Mononuclear cell (primary cell): ENCODE measurements around the gene FAM107B. TPM values are rescaled to one million over a fixed set of nuclear protein-coding genes. Genes with fewer than 3 reads are reported as not detected.
"Not testable (repeated sequence)": the region's sequence is repeated elsewhere in the genome, so short reads cannot be mapped to it uniquely, and the experiment has no call there.

Experiments
- H3K27me3 ChIP-seq: 2 replicates; pipeline ENCODE4 v1.6.0; 2011; ENCODE audit warnings: low read length, control low read depth; ENCODE audit not compliant: insufficient read depth
- H3K4me1 ChIP-seq: 2 replicates; pipeline ENCODE4 v1.5.1; 2011; ENCODE audit warnings: mild to moderate bottlenecking, low read length, control low read depth; ENCODE audit not compliant: insufficient read depth
- H3K4me3 ChIP-seq: 2 replicates; pipeline ENCODE4 v1.5.1; 2011; ENCODE audit warnings: mild to moderate bottlenecking, low read length, moderate library complexity
- H3K9me3 ChIP-seq: 2 replicates; pipeline ENCODE4 v1.5.1; 2011; ENCODE audit warnings: low read depth, mild to moderate bottlenecking, control low read depth, low read length
- total RNA-seq: library from RNA; depleted of rRNA; stranded (reverse); fragments of >200 nt; gene quantifications from one replicate; pipeline ENCODE4 v1.2.3, GENCODE V29; 2012

FAM107B gene
- total RNA-seq: 267 TPM

- no peak within 1 kb of the TSS for H3K4me3 ChIP-seq
- H3K9me3 ChIP-seq: no peaks in the 10 kb centered on the region
- H3K4me1 ChIP-seq: no peaks in the 10 kb centered on the region
- H3K27me3 ChIP-seq: no peaks in the 10 kb centered on the region
Measured at GRCh38 chr10:14774797-14775196, at the start of gene FAM107B. TSS of gene FAM107B (minus strand) at chr10:14774897. CDS start at chr10:14774663, 234 bp downstream.

- H3K4me3 ChIP-seq: no peak overlapping the region
- H3K9me3 ChIP-seq: no peaks in the 10 kb centered on the region
- no peaks in the 10 kb centered on the region for H3K27me3 ChIP-seq
- peaks cover 17% of the 10 kb centered on the region for H3K4me1 ChIP-seq
Measured at GRCh38 chr10:14823966-14824365, 49.3 kb upstream of the FAM107B start.

GRCh38 chr10:14822879-14823755 lies 48.4 kb upstream of the FAM107B start:
- H3K4me1 ChIP-seq: peaks cover 17% of the 10 kb centered on the region
- no peak overlapping the region for H3K4me3 ChIP-seq
- no peaks in the 10 kb centered on the region for H3K27me3 ChIP-seq
- no peaks in the 10 kb centered on the region for H3K9me3 ChIP-seq

- Histone ChIP-seq H3K4me3 (no peak overlapping the region), H3K27me3 (no peaks in the 10 kb centered on the region), H3K4me1 (peaks cover 11% of the 10 kb centered on the region), H3K9me3 (no peaks in the 10 kb centered on the region)
Measured at GRCh38 chr10:14821635-14822375, 47.1 kb upstream of the FAM107B start.

- H3K4me1 ChIP-seq: peaks cover 4% of the 10 kb centered on the region
- H3K4me3 ChIP-seq: no peak overlapping the region
- no peaks in the 10 kb centered on the region for H3K9me3 ChIP-seq
- H3K27me3 ChIP-seq: no peaks in the 10 kb centered on the region
Measured at GRCh38 chr10:14820775-14821154, 46.1 kb upstream of the FAM107B start.

GRCh38 chr10:14820010-14820774 lies 45.5 kb upstream of the FAM107B start:
- no peak overlapping the region for H3K4me3 ChIP-seq
- H3K4me1 ChIP-seq: peaks cover 4% of the 10 kb centered on the region
- no peaks in the 10 kb centered on the region for H3K27me3 ChIP-seq
- no peaks in the 10 kb centered on the region for H3K9me3 ChIP-seq

GRCh38 chr10:14816717-14817116 lies 42.0 kb upstream of the FAM107B start:
- H3K4me1 ChIP-seq, H3K9me3 ChIP-seq, H3K4me3 ChIP-seq, H3K27me3 ChIP-seq: not testable (repeated sequence)

GRCh38 chr10:14815681-14816080 lies 41.0 kb upstream of the FAM107B start:
- Histone ChIP-seq H3K9me3 (no peaks in the 10 kb centered on the region), H3K4me3 (no peak overlapping the region), H3K27me3 (no peaks in the 10 kb centered on the region), H3K4me1 (no peaks in the 10 kb centered on the region)

- H3K27me3 ChIP-seq: no peaks in the 10 kb centered on the region
- no peak overlapping the region for H3K4me3 ChIP-seq
- no peaks in the 10 kb centered on the region for H3K4me1 ChIP-seq
- no peaks in the 10 kb centered on the region for H3K9me3 ChIP-seq
Measured at GRCh38 chr10:14812271-14812670, 37.6 kb upstream of the FAM107B start.

GRCh38 chr10:14810969-14811953 lies 36.6 kb upstream of the FAM107B start:
- Histone ChIP-seq H3K27me3 (no peaks in the 10 kb centered on the region), H3K9me3 (no peaks in the 10 kb centered on the region), H3K4me3 (no peak overlapping the region), H3K4me1 (no peaks in the 10 kb centered on the region)

- H3K4me1 ChIP-seq: no peaks in the 10 kb centered on the region
- H3K4me3 ChIP-seq: no peak overlapping the region
- no peaks in the 10 kb centered on the region for H3K27me3 ChIP-seq
- H3K9me3 ChIP-seq: no peaks in the 10 kb centered on the region
Measured at GRCh38 chr10:14806318-14806717, 31.6 kb upstream of the FAM107B start.

- Histone ChIP-seq H3K9me3 (no peaks in the 10 kb centered on the region), H3K4me3 (no peak overlapping the region), H3K27me3 (no peaks in the 10 kb centered on the region), H3K4me1 (no peaks in the 10 kb centered on the region)
Measured at GRCh38 chr10:14803827-14804226, 29.1 kb upstream of the FAM107B start.

GRCh38 chr10:14801723-14802122 lies 27.0 kb upstream of the FAM107B start:
- Histone ChIP-seq H3K27me3 (no peaks in the 10 kb centered on the region), H3K4me3 (no peak overlapping the region), H3K9me3 (no peaks in the 10 kb centered on the region), H3K4me1 (no peaks in the 10 kb centered on the region)

- Histone ChIP-seq H3K4me3 (no peak overlapping the region), H3K4me1 (no peaks in the 10 kb centered on the region), H3K9me3 (no peaks in the 10 kb centered on the region), H3K27me3 (no peaks in the 10 kb centered on the region)
Measured at GRCh38 chr10:14800397-14800796, 25.7 kb upstream of the FAM107B start.
